Mesenteric fat pad (tissue), 1 donor: ENCODE measurements around the gene SLC6A15. TPM values are rescaled to one million over a fixed set of nuclear protein-coding genes. Genes with fewer than 3 reads are reported as not detected.

Source experiments
- DNase-seq: peaks from one replicate; pipeline ENCODE4 v3.0.0-alpha.2; 2020; ENCODE audit warnings: low spot score
- total RNA-seq: library from RNA; stranded (reverse); fragmentation: NEBNext Ultra II Directional; extraction: Animal tissue kit (Norgen Biotek cat#: 25700); gene quantifications from one replicate; pipeline ENCODE4 v1.2.1, GENCODE V29; 2021
- donor health status: DM: yes; HTN: yes; CAD: no.

SLC6A15 gene
- total RNA-seq, 1 donor from 2014 or later: not detected

- DNase-seq: no peak
Measured at GRCh38 chr12:84875241-84875640, 37.4 kb downstream of the SLC6A15 start.

GRCh38 chr12:84874825-84875139, 37.8 kb downstream of the SLC6A15 start:
- DNase-seq: no peak

GRCh38 chr12:84874125-84874824, 38.3 kb downstream of the SLC6A15 start:
- DNase-seq: no peak

- no peak for DNase-seq
Measured at GRCh38 chr12:84862186-84862585, 50.4 kb downstream of the SLC6A15 start.

- DNase-seq: no peak
Measured at GRCh38 chr12:84860718-84861117, 51.9 kb downstream of the SLC6A15 start.

GRCh38 chr12:84858796-84859195, 53.8 kb downstream of the SLC6A15 start:
- DNase-seq: no peak

GRCh38 chr12:84857525-84858208, 54.9 kb downstream of the SLC6A15 start:
- DNase-seq: no peak

- DNase-seq: no peak
Measured at GRCh38 chr12:84856156-84856900, 56.3 kb downstream of the SLC6A15 start.

GRCh38 chr12:84843593-84844144, 68.9 kb downstream of the SLC6A15 start:
- no peak for DNase-seq

- DNase-seq: no peak
Measured at GRCh38 chr12:84842406-84843013, 70.1 kb downstream of the SLC6A15 start.

- DNase-seq: no peak
Measured at GRCh38 chr12:84841591-84841990, 71.0 kb downstream of the SLC6A15 start.

- no peak for DNase-seq
Measured at GRCh38 chr12:84840356-84840755, 72.2 kb downstream of the SLC6A15 start.

GRCh38 chr12:84826925-84827324, 85.7 kb downstream of the SLC6A15 start:
- no peak for DNase-seq

GRCh38 chr12:84825149-84825548, 87.5 kb downstream of the SLC6A15 start:
- DNase-seq: no peak

- no peak for DNase-seq
Measured at GRCh38 chr12:84822525-84822924, 90.1 kb downstream of the SLC6A15 start.

- DNase-seq: no peak
Measured at GRCh38 chr12:84816916-84817695, 95.5 kb downstream of the SLC6A15 start.

- no peak for DNase-seq
Measured at GRCh38 chr12:84814664-84815245, 97.8 kb downstream of the SLC6A15 start.

GRCh38 chr12:84813780-84814663, 98.6 kb downstream of the SLC6A15 start:
- DNase-seq: no peak

- DNase-seq: no peak
Measured at GRCh38 chr12:84811291-84811690, 101.3 kb downstream of the SLC6A15 start.
